GM19372 (cell line): ENCODE measurements around the gene STARD4.

Experiments used
- ATAC-seq: cut with Tn5 transposase; IDR thresholded peaks from one replicate; pipeline ENCODE4 v1.9.1; 2021; ENCODE audit warnings: mild to moderate bottlenecking, low read depth, moderate library complexity; ENCODE audit not compliant: unreplicated experiment

The STARD4 gene

DNA sequence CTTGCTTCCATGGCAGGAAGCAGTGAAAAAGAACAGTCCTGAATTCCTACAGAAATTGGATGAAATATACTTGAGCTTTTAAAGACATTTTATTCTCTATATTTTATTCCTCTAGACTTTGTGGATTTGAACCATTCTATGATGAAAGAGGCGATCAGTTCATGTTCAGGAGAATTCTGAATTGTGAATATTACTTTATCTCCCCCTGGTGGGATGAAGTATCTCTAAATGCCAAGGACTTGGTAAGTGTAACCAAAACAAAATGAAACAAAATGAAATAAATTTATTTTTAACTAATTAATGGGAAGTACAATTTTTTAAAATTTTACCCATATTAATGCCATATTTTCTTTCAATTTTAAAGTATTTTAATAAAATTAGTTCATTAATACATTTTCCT is 34.1 kb downstream of the STARD4 start:
- ATAC-seq, result no peak

DNA sequence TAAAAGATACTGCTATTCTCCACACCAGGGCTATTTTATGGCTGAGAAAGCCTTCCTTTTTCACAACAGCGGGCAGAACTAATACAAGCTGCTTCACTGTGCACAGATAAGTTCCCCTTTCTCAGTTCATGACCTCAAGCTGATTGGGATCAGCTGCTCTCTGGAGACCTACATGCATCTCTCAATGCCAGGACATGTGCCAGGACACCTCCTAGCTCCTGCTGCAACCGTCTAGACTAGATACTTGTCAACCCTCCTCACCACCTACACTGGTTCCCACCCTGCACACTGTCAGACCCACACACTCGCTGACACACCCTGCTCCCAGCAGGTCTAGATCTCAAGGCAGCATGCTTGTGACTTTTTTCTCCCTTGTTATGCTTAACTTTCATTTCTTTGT is 39.8 kb downstream of the STARD4 start:
- ATAC-seq, result no peak

DNA sequence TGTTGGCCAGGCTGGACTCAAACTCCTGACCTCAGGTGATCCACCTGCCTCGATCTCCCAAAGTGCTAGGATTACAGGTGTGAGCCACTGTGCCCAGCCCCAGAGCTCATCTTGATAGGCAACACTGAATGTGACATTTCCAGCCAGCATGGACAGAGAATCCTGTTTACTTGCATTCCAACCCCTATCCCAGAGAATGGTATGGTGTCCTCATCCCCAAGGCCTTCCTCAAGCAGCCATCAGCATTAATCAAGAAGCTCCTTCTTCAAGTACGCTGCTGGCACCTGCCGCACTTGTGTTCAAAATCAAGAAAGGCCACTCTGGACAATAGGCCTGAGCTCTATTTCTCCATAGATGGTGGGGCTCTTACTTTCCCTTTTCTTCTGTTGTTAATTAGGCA is 40.2 kb downstream of the STARD4 start:
- ATAC-seq, result no peak

DNA sequence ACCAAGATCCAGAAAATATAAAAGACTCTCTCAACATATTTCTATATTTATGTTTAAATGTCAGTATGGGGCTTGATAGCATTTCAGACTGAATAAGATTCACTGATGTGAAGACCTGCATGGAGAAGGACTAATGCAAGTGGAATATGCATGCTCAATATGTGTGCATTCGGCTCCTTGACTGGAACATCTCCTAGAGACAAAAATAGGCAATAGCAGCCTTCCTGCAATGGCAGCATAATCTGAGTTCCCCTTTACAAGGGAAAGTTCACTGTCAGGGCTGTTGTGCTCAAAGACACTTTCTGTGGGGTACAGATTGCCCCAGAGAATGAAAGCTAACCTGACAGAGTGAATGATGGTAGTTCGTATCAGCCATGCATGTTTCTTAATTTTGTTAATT is 42.4 kb downstream of the STARD4 start:
- ATAC-seq, result no peak

DNA sequence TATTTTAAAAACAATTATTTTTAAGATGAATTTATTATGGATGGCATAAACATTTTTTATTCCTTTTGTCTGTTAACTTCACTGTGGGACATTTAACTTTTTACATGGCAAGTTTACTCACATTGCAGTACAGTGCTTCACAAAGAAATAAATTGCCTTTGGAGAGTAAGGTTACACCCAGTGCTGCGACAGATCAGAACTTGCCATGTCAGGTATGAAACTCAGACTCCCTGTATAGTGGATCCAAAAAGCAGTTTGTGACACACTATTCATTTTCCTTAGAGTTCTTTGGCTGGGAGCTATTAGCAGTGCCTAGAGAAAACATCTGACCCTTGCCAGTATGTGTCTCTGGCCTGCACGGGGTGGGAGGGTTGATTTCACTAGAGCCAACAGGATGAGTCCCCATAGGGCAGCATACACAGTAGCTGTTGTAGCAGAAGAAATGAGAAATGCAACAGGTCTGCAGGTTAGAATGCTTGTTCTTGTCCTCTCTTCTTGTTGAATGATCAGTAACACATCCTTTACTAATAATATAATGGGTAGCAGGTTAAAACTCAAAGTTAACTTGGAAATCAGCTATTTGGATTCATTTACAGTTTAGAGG is 42.9 kb downstream of the STARD4 start:
- no peak for ATAC-seq

DNA sequence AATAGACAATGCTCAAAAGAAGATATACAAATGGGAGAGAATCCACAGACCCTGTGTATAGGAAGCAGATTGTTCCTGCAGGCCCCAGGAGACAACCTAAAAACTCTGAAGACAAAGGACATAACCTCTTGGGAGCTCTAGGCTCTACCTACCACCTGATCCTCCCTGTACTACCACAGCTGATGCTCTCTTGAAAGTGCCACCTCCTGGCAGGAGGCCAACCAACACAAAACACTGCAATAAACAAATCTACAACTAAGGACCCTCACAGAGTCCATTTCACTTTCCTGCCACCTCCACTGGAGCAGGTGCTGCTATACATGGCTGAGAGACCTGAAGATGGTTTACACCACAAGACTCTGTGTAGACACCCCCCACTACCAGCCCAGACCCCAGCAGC is 49.0 kb downstream of the STARD4 start:
- no peak for ATAC-seq

DNA sequence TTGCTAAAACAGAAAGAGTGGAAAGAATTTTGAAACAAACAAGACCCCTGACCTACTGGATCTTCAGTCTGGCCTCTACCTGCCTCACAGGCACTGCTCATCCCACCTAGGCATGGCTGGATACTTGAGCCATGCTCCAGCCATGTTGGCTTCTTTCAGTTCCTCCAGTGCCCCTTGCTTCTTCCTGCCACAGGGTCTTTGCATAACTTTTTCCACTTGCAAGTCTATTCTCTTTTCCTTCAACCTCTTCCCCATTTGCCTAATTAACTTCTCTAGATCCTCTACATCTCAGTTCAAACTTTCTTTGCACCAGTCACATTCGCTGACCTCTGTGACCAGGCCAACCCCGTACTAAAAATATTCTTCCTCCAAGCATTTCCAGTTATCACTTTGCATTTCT is 50.4 kb downstream of the STARD4 start:
- ATAC-seq, result no peak

DNA sequence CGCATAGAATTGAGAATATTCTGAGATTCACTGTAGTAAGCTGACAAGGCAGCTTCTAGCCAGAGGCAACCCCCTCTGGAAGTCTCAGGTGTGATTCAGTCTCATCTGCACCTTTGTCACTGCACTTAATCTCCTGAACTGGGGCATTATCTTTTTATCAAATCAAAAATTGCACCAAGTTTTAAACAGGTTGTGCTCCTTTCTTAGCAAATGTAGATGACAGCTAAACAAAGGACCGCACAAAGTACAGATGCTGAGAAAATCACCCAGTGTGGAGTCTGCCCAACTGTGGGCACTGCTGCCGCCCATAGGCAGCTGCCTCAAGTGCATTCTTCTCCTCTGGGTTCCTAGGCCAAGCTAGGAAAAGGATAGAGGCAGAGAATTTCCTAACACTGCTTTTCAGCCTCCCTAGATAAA is 51.1 kb downstream of the STARD4 start:
- ATAC-seq, result no peak

DNA sequence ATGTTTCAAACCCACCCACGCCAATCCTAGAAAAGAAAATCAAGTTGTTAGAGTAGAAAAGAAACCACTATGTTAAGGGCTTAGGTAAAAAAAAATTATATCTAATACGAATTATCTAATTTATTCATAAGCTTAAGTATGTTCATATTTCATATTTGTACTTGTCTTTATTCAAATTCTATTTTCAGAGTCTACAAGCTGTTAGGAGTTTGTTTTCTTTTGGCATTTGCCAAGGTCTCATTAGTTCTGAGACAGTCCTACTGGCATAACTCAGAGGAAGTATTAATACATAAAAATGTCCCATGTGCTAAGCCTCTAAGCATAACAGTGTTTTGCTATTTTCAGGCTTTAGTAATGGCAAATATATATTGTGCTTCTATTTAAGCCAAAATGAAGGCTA is 57.6 kb downstream of the STARD4 start:
- no peak for ATAC-seq

DNA sequence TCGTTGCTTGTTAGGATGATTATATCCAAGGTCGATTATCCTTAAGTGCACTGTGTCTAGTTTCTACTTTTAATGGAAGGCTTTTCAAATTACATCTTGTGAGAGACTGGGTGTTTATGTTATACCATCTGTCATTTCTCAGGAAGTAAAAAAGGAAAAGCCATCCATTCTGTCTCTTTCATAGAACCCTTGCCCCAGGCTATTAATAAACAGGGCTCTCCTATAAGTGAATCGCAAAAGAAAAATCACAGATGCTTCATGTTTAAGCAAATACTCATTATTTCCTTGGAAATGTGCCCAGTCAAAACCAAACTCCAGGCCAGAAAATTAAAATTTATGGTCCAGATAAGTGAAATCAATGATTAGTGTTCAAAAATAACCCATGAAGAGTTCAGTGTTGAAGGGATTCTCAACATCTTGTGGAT is 58.1 kb downstream of the STARD4 start:
- ATAC-seq, result no peak

DNA sequence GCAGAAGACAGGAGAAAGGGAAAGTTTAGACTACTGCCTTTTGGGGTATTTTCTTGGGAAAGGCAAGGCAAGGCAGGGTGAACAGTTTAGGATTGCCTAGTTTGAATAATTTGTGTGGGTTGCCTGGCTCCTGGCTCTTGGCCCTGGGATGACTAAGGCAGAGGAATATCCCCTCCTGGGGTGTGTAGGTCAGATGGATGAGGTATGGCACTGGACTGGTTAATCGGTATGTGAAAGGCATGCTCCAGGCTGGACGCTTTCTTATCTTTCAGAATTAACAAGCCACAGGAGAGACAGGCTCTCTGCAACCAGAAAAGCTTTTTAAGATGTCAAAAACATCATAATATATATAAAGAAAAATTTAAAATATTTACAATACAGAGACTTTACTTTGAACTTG is 58.6 kb downstream of the STARD4 start:
- ATAC-seq, result no peak

DNA sequence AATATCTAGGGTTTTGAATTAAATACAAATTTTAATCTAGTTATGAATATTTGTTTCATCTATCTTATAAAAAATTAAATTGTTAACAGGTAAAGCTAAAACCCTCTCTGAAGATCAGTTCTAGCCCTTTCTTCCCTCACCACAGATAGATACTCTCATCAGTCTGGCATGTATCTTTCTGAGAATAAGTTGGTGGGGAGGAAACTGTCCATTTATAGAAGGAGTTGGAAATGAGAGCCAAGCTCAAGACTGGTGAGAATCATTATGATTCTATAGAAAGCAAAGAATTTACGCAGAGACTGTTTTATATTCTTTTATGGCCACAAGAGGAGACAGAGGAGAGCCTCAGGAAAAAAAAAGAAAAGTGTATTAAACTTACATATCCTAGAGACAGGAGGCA is 59.0 kb downstream of the STARD4 start:
- ATAC-seq, result no peak

DNA sequence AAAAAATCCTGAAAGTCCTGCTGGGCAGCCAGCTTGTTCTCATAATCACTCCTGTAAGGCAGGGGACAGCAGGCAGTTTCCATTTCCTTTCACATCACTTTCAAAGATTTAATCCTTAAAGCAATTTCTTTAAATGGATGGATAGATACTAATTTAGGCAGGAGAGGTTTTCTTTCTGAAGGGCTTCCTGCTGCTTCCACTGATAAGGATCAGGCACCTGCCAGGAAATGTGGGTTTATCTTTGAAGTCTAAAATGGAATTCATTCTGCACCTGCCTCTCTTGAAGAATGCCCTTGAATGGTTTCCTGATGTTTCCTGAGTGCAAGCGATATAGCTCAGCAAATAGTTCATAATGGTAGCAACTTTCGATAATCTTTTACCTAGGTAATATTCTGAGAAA is 64.5 kb downstream of the STARD4 start:
- no peak for ATAC-seq

DNA sequence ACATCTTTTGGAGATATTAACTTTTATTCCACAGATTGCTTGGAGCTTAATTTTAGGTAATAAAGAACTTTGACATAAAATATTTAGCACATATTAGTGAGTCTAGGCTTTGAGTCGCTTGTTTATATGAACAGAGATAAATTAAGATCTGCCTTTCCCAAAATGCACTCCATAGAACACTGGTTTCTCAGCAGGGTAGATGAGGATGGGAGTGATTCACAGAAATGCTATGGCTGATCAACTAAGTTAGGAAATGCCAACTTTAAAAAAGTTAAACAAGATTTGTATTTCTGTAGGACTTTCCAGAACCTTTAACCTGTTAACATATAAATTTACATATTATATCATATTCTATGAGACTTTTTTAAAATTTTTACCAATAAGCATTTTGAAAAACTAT is 65.2 kb downstream of the STARD4 start:
- ATAC-seq, result no peak
